H1 (cell line): ENCODE measurements around the gene VPS72. TPM values are rescaled to one million over a fixed set of nuclear protein-coding genes. Genes with fewer than 3 reads are reported as not detected.

Source experiments
- NANOG ChIP-seq: IDR thresholded peaks from 2 replicates; pipeline ENCODE4 v1.6.1; 2011; ENCODE audit warnings: low read length, low read depth, mild to moderate bottlenecking, inconsistent platforms; ENCODE audit not compliant: insufficient read depth, poor library complexity, severe bottlenecking
- polyA plus RNA-seq, 7 experiments: library from polyadenylated mRNA; depleted of rRNA in 3 of 7; stranded (reverse) in 5 of 7; unstranded in 2 of 7; fragments of >200 nt in 5 of 7; fragments of 200-250 nt in 2 of 7; gene quantifications; 1 replicate in 5 of 7; 2 replicates in 1 of 7; 4 replicates in 1 of 7; pipeline versions ENCODE4 v1.2.1 to v1.2.3, GENCODE V29; 2011 to 2013; ENCODE audit warnings: missing spikeins in 2 of 7, mixed read lengths in 2 of 7
- total RNA-seq: library from RNA; stranded (reverse); fragmentation: NEBNext Ultra II Directional; extraction: Animal tissue kit (Norgen Biotek cat#: 25700); gene quantifications from 2 replicates; pipeline ENCODE4 v1.2.1, GENCODE V29; 2021
- TF ChIP-seq, protein P1 (sequence below): IDR thresholded peaks from 2 replicates; pipeline ENCODE4 v1.6.1; 2012; ENCODE audit warnings: inconsistent platforms

Gene VPS72
- total and polyA plus RNA-seq, 2 of the 8 experiments (the other 6 are each of a cell fraction or from before 2014, with no cell fraction given): 86.6 to 121 TPM

DNA sequence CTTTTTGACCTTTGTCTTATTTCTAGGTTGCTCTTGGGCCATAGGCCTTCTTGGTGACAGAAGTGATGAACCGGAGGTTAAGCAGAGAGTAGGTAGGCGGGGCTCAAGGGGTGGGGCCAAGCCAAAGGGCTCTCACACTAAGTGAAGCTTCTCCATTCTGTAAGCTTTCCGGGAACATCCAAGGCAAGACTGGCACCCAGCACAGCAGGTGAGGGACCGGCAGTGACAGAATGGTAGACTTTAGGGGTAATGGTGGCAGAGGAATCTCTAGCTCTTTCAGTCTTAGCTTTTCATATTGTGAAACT is 33.5 kb downstream of the VPS72 start, which contains the start of gene TNFAIP8L2 (continued):
- TF ChIP-seq, protein P1, sequence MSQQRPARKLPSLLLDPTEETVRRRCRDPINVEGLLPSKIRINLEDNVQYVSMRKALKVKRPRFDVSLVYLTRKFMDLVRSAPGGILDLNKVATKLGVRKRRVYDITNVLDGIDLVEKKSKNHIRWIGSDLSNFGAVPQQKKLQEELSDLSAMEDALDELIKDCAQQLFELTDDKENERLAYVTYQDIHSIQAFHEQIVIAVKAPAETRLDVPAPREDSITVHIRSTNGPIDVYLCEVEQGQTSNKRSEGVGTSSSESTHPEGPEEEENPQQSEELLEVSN: no peak
- no peak for TF ChIP-seq NANOG
